ENCODE results near the gene PRDM10.

- TF ChIP-seq POLR2A (IDR thresholded peaks at IDR 0.05) (no peak), POLR2AphosphoS5 (IDR thresholded peaks at IDR 0.05) (no peak), CTCF (IDR thresholded peaks at IDR 0.05) (no peak), EP300 (IDR thresholded peaks at IDR 0.05) (no peak)
These were observed 70.1 kb downstream of the PRDM10 start for GRCh38 chr11:129932381-129933067.
